ENCODE results near the gene ATP8B3. TPM values are rescaled to one million over a fixed set of nuclear protein-coding genes. Genes with fewer than 3 reads are reported as not detected.

The ATP8B3 gene
- total RNA-seq, 1 donor from 2014 or later: 3.0 TPM

GRCh38 chr19:1790054-1790792 lies 21.9 kb downstream of the ATP8B3 start:
- H3K4me2 ChIP-seq (ENCODE audit: low read length): no peak overlapping the region
- Mint-ChIP-seq H3K4me3 (ENCODE audit: unreplicated experiment) (no peak overlapping the region), H3K9me3 (ENCODE audit: unreplicated experiment) (no peaks in the 10 kb centered on the region), H3K36me3 (ENCODE audit: low read depth, unreplicated experiment) (no peaks in the 10 kb centered on the region), H3K27ac (ENCODE audit: unreplicated experiment) (no peak overlapping the region), H3K27me3 (ENCODE audit: low read depth, unreplicated experiment) (peaks cover 28% of the 10 kb centered on the region), H3K4me1 (ENCODE audit: low read depth, unreplicated experiment) (no peaks in the 10 kb centered on the region)
- no peaks in the 10 kb centered on the region for H3K9me3 ChIP-seq (ENCODE audit: insufficient read depth, low read depth, low read length)
- H3K79me2 ChIP-seq (ENCODE audit: insufficient read depth, low read length): no peaks in the 10 kb centered on the region
- no peak for TF ChIP-seq CTCF (IDR thresholded peaks at IDR 0.05; ENCODE audit: insufficient read depth, low read depth, low read length)
- no peak for TF ChIP-seq EZH2 (IDR thresholded peaks at IDR 0.05; ENCODE audit: insufficient read depth, low read length)
- peaks cover 5% of the 10 kb centered on the region for H3K27me3 ChIP-seq (ENCODE audit: insufficient read depth, low read length)
- H3K4me3 ChIP-seq (ENCODE audit: insufficient read depth, low read depth, low read length): no peak overlapping the region
- H2AFZ ChIP-seq (ENCODE audit: low read depth, low read length): no peak overlapping the region
- no peaks in the 10 kb centered on the region for H3K36me3 ChIP-seq (ENCODE audit: insufficient read depth, low read length)
- H3K4me1 ChIP-seq (ENCODE audit: insufficient read depth, low read length): no peaks in the 10 kb centered on the region
- no peak overlapping the region for H3K27ac ChIP-seq (ENCODE audit: low read depth, low read length)
- FAIRE-seq (no peak), DNase-seq (ENCODE audit: low read depth) (no peak)
- no peaks in the 10 kb centered on the region for H4K20me1 ChIP-seq (ENCODE audit: insufficient read depth, low read length)
- no peak overlapping the region for H3K9ac ChIP-seq (ENCODE audit: low read length)

GRCh38 chr19:1789261-1790041 lies 22.6 kb downstream of the ATP8B3 start:
- H3K79me2 ChIP-seq (ENCODE audit: insufficient read depth, low read length): no peaks in the 10 kb centered on the region
- no peak overlapping the region for H3K4me2 ChIP-seq (ENCODE audit: low read length)
- TF ChIP-seq EZH2 (IDR thresholded peaks at IDR 0.05; ENCODE audit: insufficient read depth, low read length) (peak; percentile 36), CTCF (IDR thresholded peaks at IDR 0.05; ENCODE audit: insufficient read depth, low read depth, low read length) (no peak)
- DNase-seq (ENCODE audit: low read depth): no peak
- no peaks in the 10 kb centered on the region for H3K9me3 ChIP-seq (ENCODE audit: insufficient read depth, low read depth, low read length)
- no peaks in the 10 kb centered on the region for H4K20me1 ChIP-seq (ENCODE audit: insufficient read depth, low read length)
- H3K4me3 ChIP-seq (ENCODE audit: insufficient read depth, low read depth, low read length): no peak overlapping the region
- no peaks in the 10 kb centered on the region for H3K9me3 Mint-ChIP-seq (ENCODE audit: unreplicated experiment)
- H3K4me1 ChIP-seq (ENCODE audit: insufficient read depth, low read length): no peaks in the 10 kb centered on the region
- no peak overlapping the region for H3K27ac Mint-ChIP-seq (ENCODE audit: unreplicated experiment)
- no peaks in the 10 kb centered on the region for H3K36me3 ChIP-seq (ENCODE audit: insufficient read depth, low read length)
- H3K4me1 Mint-ChIP-seq (ENCODE audit: low read depth, unreplicated experiment): no peaks in the 10 kb centered on the region
- no peak overlapping the region for H3K27ac ChIP-seq (ENCODE audit: low read depth, low read length)
- H3K27me3 ChIP-seq (ENCODE audit: insufficient read depth, low read length): peaks cover 5% of the 10 kb centered on the region
- H3K9ac ChIP-seq (ENCODE audit: low read length): no peak overlapping the region
- peaks cover 32% of the 10 kb centered on the region for H3K27me3 Mint-ChIP-seq (ENCODE audit: low read depth, unreplicated experiment)
- H3K36me3 Mint-ChIP-seq (ENCODE audit: low read depth, unreplicated experiment): no peaks in the 10 kb centered on the region
- H2AFZ ChIP-seq (ENCODE audit: low read depth, low read length): no peak overlapping the region
- H3K4me3 Mint-ChIP-seq (ENCODE audit: unreplicated experiment): no peak overlapping the region
- no peak for FAIRE-seq
